Effector memory CD4-positive, alpha-beta T cell (primary cell): Measurements from ENCODE around the gene AKR7A3.

Source experiments
- DNase-seq, 3 donors: peaks; one replicate each; pipeline ENCODE4 v3.0.0-alpha.2; 2020
- H3K27ac ChIP-seq: 2 replicates; pipeline ENCODE4 v1.7.0; 2013; ENCODE audit warnings: mild to moderate bottlenecking, low read length, moderate library complexity; ENCODE audit not compliant: insufficient read depth, poor library complexity, severe bottlenecking
- H3K27me3 ChIP-seq: replicated peaks from 2 replicates; pipeline ENCODE4 v1.7.0; 2013; ENCODE audit warnings: mild to moderate bottlenecking, low read length; ENCODE audit not compliant: insufficient read depth, control insufficient read depth, poor library complexity, severe bottlenecking
- H3K36me3 ChIP-seq: 2 replicates; pipeline ENCODE4 v1.7.0; 2013; ENCODE audit warnings: mild to moderate bottlenecking, low read length, moderate library complexity; ENCODE audit not compliant: control insufficient read depth, insufficient read depth
- H3K4me1 ChIP-seq: 2 replicates; pipeline ENCODE4 v1.7.0; 2013; ENCODE audit warnings: low read length, mild to moderate bottlenecking; ENCODE audit not compliant: control insufficient read depth, insufficient read depth, poor library complexity, severe bottlenecking
- H3K4me3 ChIP-seq: 2 replicates; pipeline ENCODE4 v1.7.0; 2013; ENCODE audit warnings: low read length, low read depth, mild to moderate bottlenecking; ENCODE audit not compliant: insufficient read depth, poor library complexity, severe bottlenecking
- H3K9me3 ChIP-seq: 2 replicates; pipeline ENCODE4 v1.7.0; 2013; ENCODE audit warnings: mild to moderate bottlenecking, low read length, moderate library complexity; ENCODE audit not compliant: control insufficient read depth

The AKR7A3 gene

DNA sequence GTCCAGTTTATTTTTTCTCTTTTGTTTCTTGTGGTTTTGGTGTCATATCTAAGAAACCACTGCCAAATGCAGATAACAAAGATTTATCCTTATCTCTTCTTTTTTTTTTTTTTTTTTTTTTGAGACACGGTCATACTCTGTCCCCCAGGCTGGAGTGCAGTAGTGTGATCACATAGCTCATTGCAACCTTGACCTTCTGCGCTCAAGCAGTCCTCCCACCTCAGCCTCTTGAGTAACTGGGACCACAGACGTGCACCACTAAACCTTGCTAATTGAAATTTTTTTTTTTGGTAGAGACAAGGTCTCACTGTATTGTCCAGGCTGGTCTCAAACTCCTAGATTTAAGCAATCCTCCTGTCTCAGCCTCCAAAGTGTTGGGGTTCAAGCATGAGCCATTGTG, 32.5 kb upstream of the AKR7A3 start:
- H3K4me1 ChIP-seq: no peaks in the 10 kb centered on the region
- no peaks in the 10 kb centered on the region for H3K9me3 ChIP-seq
- no peak for DNase-seq
- H3K27me3 ChIP-seq: no peaks in the 10 kb centered on the region
- H3K36me3 ChIP-seq: peaks cover 6% of the 10 kb centered on the region
- H3K4me3 ChIP-seq: no peak overlapping the region
- H3K27ac ChIP-seq: no peak overlapping the region

DNA sequence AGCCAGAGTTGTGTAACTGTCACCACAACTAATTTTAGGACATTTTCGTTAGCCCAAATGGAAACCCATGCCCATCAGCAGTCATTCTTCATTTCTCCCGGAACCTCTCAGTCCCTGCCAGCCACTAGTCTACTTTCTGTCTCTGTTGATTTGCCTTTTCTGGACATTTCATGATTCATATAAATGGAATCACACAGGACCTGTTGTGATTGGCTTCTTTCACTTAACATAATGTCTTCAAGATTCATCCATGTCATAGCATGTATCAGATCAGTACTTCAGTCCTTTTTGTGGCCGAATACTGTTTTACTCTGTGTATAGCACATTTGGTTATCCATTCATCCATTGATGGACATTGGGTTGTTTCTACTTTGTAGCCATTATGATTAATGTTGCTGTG, 30.6 kb upstream of the AKR7A3 start:
- Histone ChIP-seq H3K4me1 (no peaks in the 10 kb centered on the region), H3K27ac (no peak overlapping the region), H3K27me3 (no peaks in the 10 kb centered on the region), H3K9me3 (no peaks in the 10 kb centered on the region), H3K4me3 (no peak overlapping the region), H3K36me3 (peaks cover 3% of the 10 kb centered on the region)
- DNase-seq: no peak

GRCh38 chr1:19317126-19317910, 28.7 kb upstream of the AKR7A3 start:
- no peak for DNase-seq
- H3K9me3 ChIP-seq: no peaks in the 10 kb centered on the region
- H3K36me3 ChIP-seq: peaks cover 3% of the 10 kb centered on the region
- H3K4me3 ChIP-seq: no peak overlapping the region
- H3K4me1 ChIP-seq: peaks cover 9% of the 10 kb centered on the region
- H3K27ac ChIP-seq: no peak overlapping the region
- H3K27me3 ChIP-seq: no peaks in the 10 kb centered on the region

DNA sequence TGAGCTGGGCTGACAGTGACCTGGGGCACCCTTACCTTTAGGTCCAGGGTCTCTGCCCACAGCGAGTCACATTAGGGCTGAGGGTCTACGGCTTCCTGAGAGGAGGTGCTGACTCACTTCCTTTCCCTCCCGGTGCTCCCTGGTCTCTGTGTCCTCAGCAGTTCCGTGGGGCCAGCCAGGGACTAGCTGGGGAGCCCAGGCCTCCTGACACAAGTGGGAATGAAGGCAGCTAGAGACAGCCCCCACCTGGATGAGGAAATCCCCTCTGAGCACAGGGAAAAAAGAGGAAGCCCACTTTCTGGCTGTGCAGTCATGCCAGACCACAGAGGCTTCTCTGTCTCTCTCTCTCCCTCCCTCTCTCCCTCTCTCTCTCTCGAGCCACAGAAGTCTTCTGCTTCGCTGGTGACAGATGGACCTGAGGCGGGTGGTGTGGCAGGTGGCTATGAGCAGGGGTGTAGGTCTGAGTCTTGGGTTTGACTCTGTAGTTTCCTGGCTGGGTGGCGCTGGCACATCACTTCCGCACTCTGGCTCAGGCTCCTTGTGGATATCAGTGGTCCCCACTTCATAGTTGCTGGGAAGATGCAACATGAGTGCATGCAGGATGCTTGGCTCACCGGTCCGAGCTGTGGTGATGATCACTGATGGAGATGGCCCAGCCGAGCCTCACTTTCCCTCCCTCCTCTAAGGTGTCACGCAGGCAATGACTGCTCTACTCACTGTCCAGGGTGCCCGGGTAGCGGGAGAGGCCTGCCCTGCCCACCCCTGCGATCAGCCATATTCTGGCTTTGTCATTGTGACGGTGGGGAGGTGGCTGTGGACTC, 27.0 kb upstream of the AKR7A3 start:
- Histone ChIP-seq H3K4me1 (peaks cover 15% of the 10 kb centered on the region), H3K4me3 (no peak overlapping the region), H3K9me3 (no peaks in the 10 kb centered on the region), H3K27me3 (no peaks in the 10 kb centered on the region), H3K36me3 (no peaks in the 10 kb centered on the region), H3K27ac (no peak overlapping the region)
- no peak for DNase-seq

GRCh38 chr1:19313961-19314882, 25.7 kb upstream of the AKR7A3 start:
- no peaks in the 10 kb centered on the region for H3K27me3 ChIP-seq
- no peaks in the 10 kb centered on the region for H3K36me3 ChIP-seq
- no peak for DNase-seq
- no peak overlapping the region for H3K27ac ChIP-seq
- H3K4me1 ChIP-seq: peaks cover 15% of the 10 kb centered on the region
- no peak overlapping the region for H3K4me3 ChIP-seq
- H3K9me3 ChIP-seq: no peaks in the 10 kb centered on the region

- Histone ChIP-seq H3K4me3 (no peak overlapping the region), H3K36me3 (peaks cover under 1% of the 10 kb centered on the region), H3K9me3 (no peaks in the 10 kb centered on the region), H3K27me3 (no peaks in the 10 kb centered on the region), H3K4me1 (peaks cover 15% of the 10 kb centered on the region), H3K27ac (no peak overlapping the region)
- DNase-seq: no peak
Observed at GRCh38 chr1:19313636-19313959, 25.0 kb upstream of the AKR7A3 start.

GRCh38 chr1:19312782-19313635, 24.4 kb upstream of the AKR7A3 start:
- H3K27me3 ChIP-seq: no peaks in the 10 kb centered on the region
- peaks cover 15% of the 10 kb centered on the region for H3K4me1 ChIP-seq
- H3K9me3 ChIP-seq: no peaks in the 10 kb centered on the region
- peaks cover 7% of the 10 kb centered on the region for H3K36me3 ChIP-seq
- H3K27ac ChIP-seq: peak overlapping the region; percentile 62
- H3K4me3 ChIP-seq: peak overlapping the region; percentile 81
- DNase-seq: no peak

GRCh38 chr1:19311931-19312781, 23.6 kb upstream of the AKR7A3 start, which contains the start of the genes AKR7A2 and SLC66A1:
Gene AKR7A2, minus strand, starts transcription at chr1:19312144. Its CDS starts 20 bp downstream, at chr1:19312124.
Gene SLC66A1, plus strand, starts transcription at chr1:19312326. Its CDS starts 5,352 bp downstream, at chr1:19317678.
- H3K4me3 ChIP-seq: peak within 1 kb of the TSS; percentile 81
- peak; percentile 78 to 82 (median 82) for DNase-seq
- H3K4me1 ChIP-seq: peaks cover 15% of the 10 kb centered on the region
- H3K36me3 ChIP-seq: peaks cover 15% of the 10 kb centered on the region
- peak within 1 kb of the TSS; percentile 62 for H3K27ac ChIP-seq
- no peaks in the 10 kb centered on the region for H3K27me3 ChIP-seq
- H3K9me3 ChIP-seq: no peaks in the 10 kb centered on the region
